Measurements from ENCODE around the gene MED17.
"Not testable (repeated sequence)": the region's sequence is repeated elsewhere in the genome, so short reads cannot be mapped to it uniquely, and the experiment has no call there.

The MED17 gene

DNA sequence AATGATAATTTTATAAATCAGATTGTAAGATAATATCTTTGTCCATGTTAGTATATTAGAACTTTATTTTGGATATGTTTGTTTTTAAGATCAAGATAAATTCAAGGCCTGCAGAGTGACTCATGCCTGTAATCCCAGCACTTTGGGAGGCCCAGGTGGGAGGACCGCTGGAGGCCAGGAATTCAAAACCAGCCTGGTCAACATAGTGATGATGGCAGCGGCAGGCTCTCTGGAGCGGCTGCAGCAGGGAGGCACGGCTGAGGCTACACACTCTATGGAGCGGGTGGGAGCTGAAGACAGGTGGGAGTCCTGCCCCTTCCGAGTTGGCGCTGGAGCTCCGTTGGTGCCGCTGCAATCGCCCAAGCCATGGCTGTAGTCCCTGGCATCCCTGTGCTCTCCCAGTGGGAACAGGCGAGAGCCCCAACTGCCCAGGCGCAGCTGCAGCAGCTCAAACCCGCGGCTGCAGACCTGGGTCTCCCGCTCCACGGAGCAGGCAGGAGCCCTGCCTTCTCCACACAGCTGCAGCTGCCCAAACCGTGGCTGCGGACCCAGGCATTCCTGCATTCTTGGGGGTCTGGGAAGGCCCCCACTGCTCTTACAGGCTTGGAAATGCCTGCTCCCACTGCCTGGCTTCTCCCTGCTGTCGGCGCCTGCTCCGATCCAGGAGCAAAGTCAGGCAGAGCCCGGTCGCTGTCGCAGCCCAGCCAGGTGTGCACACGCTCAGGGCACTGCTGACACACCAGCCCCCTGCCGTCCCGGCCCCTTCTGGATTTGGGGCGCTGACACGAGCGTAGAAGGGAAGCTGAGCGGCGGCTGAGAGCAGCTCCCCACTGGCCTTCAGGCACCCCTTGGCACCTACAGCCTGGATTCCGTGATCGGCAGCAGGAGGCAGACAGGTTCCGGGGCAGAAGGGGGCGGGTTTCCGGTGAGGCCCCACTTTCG lies 25.9 kb upstream of the MED17 start:
- no peak for DNase-seq

GRCh38 chr11:93759123-93759522 lies 25.0 kb upstream of the MED17 start:
- not testable (repeated sequence) for DNase-seq

DNA sequence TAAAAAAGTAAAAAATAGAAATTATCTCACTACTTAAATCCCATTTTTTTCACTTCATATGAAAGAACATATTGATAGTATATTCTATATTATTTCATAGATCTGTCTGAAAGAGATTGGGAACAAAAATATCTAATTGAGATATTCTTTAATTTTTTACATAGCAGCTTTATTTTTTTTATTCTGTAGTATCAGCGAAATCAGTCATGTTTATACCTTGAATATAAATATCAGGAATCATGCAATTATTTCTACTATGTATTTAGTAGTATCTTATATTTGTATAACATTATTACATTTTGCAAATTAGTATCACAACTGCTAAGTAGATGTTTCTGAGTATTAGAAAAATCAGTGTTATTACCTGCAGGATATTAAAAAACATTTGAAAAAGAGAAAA lies 22.2 kb upstream of the MED17 start:
- no peak for DNase-seq

- no peak for DNase-seq
Observed at GRCh38 chr11:93765551-93765950, 18.5 kb upstream of the MED17 start.

GRCh38 chr11:93766504-93766903 lies 17.6 kb upstream of the MED17 start:
- no peak for DNase-seq

GRCh38 chr11:93767018-93767417 lies 17.1 kb upstream of the MED17 start:
- no peak for DNase-seq

- DNase-seq, result no peak
Observed at GRCh38 chr11:93770160-93770559, 13.9 kb upstream of the MED17 start.

DNA sequence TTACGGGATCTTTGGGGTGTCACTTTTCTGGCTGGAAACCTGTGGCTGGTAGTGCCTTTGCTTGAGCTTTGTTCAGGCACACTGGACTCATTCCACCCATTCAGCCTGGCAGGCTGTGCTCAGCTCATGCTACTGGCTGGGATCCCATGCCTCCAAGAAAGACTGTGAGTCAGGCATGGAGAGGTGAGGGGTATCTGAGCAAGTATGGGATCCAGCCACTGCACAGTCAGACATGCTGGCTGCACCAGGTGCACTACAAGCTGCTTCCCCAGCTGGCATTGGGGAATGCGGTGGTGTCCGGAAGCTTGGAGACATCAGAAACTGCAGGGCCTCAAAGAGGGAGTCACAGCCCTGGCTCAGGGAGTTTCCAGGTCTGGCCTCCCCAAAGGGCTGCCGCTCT lies 12.0 kb upstream of the MED17 start:
- DNase-seq, result no peak

DNA sequence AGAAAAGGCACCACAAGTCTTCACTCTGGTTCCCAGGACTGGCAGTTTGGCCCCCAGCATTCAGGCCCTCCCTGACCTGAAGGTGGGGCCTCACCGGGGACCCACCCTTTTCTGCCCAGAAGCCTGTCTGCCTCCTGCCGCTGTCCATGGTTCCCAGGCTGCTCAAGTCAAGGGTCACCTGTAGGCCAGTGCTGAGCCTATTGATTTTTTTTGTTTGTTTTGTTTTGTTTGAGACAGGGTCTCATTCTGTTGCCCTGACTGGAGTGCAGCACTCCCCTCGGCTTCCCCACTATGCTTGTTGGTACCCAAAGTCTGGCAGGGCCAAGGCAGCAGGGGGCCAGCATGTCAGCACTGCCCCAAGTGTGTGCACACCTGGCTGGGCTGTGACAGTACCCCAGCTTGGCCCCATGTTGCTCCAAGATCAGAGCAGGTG lies 11.0 kb upstream of the MED17 start:
- no peak for DNase-seq

GRCh38 chr11:93773601-93774200 lies 10.4 kb upstream of the MED17 start:
- no peak for DNase-seq

GRCh38 chr11:93774560-93774959 lies 9.5 kb upstream of the MED17 start:
- DNase-seq, result not testable (repeated sequence)

DNA sequence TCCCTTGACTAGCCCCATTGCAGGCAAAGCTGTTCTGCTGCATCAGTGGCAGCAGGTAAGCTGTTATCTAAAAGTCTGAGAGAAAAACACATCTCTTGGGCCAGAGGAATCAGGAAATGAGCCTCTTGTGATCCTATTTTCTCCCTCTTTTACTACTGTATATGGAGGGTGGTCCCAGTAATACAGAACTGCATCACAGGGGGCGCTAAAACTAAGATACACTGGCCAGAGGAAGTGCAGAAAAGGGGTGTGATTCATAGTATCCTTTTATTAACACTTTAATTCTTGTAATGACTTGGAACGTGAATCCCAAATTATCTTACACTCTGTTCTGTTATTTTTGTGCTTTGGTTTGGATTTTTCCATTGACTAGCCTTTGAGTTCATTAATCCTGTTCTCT lies 8.8 kb upstream of the MED17 start:
- peak in 1 of 2 experiments; percentile 32 for DNase-seq

DNA sequence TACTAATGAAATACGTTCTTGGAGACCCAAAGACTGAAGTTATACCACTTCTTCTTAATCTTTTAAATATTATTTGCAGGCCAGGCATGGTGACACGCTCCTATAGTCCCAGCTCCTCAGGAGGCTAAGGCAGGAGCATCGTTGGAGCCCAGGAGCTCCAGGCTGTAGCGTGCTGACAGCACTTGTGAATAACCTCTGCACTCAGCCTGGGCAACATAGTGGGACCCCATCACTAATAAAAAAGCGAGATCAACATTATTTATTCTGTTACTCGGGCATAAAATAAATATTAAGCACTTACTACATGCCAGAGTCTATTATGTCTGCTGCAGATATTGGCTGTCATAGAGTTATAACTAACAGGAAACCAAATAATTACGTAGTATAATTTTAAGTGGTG lies 720 bp upstream of the MED17 start:
- peak in 1 of 2 experiments; percentile 11 for DNase-seq

- no peak for DNase-seq
Observed at GRCh38 chr11:93783765-93784144, 327 bp upstream of the MED17 start.

GRCh38 chr11:93784935-93785360 lies 866 bp downstream of the MED17 start:
- peak in 1 of 2 experiments; percentile 78 for DNase-seq

- DNase-seq, result no peak
Observed at GRCh38 chr11:93791493-93791892, 7.4 kb downstream of the MED17 start.

DNA sequence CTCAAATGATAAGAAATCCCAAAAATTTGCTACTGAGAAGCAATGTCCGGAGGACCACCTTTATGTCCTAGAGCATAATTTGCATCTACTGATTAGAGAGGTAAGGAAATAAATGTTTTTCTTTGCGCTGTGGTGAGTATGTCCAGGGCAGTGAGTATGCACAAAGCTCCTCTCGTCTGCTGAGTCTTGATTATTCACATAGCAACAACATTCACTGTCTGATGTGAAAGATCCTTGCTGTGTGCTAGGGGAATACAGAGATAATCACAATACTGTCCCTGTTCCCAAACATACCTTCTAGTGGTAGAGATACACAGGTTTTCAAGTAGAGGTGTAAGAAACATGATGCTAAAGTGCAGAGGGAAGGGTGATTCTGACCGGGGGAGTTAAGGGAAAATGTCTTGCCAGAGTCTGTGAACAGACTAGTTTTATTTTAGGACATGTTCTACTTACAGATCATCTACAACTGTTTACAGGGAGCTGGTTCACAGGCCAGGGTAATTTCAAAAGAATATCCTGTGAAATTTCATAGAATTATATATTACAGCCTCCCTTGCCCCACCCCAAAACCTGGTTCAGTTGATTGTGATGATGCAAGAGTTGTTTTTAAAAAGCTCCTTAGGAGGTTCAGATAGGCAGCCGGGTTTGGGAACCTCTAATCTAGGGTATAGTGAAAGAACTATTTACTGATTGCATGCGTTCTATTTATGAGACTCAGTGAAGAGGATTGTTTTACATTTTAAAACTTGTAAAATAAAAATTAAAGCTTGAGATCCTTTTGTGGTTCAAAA lies 12.6 kb downstream of the MED17 start:
- DNase-seq, result no peak

DNA sequence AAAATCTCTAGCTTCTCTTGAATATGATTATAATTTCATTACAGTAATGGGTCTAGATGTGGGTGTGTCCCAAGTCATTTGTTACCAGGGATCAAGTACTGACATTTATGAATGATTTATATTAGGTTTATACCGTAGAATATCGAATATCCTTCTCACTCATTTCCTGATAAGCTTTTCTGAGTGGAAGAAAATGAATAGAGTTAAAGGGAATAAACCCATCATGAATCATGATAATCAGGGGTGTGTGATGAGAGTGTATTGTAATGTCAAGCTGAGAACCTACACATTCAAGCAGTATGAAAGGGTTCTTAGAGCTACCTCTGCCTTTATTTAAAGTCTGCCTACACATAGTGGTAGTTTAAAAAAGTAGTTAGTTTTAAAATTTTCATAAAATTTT lies 17.3 kb downstream of the MED17 start:
- DNase-seq, result no peak

DNA sequence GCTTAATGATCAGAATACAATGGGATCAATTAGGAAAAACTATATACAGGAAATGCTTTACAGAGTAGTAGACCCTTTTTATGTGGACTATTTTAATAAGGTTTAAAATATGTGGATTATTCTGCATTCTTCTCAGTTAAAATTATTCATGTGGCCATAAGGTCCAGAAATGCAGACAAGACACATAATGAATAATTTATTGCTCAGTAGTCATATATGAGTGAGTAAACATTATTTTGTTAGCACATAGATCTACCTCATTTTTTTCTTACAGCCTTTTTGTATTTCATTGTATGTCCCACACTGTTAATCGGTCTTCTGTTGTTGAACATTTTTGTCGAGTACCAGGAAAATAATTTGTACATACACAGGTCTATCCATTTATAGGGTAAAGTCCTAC lies 20.8 kb downstream of the MED17 start:
- no peak for DNase-seq

- no peak for DNase-seq
Observed at GRCh38 chr11:93807980-93808379, 23.9 kb downstream of the MED17 start.

GRCh38 chr11:93813974-93814373 lies 29.9 kb downstream of the MED17 start:
- DNase-seq, result no peak

GRCh38 chr11:93814966-93815633 lies 31.0 kb downstream of the MED17 start:
- DNase-seq, result no peak

Measured in NCI-H526 (cell line).